MCF 10A (cell line): ENCODE data around the gene SDK2. TPM values are rescaled to one million over a fixed set of nuclear protein-coding genes. Genes with fewer than 3 reads are reported as not detected.
A peak's percentile ranks its signal among the peaks of the same experiment; 100 is the strongest.

Experiments
- BruUV-seq: library from RNA; stranded (reverse); fragments of 400-500 nt; replicated peaks from 2 replicates; lab custom pipeline; 2021; lab: Mats Ljungman, UMichigan
- CTCF ChIA-PET: fragments of 300-600 bp; sonication (Branson Sonifier 250); formaldehyde crosslinking; extraction: SDS; loops from one replicate; lab custom pipeline; 2021; ENCODE audit warnings: antibody characterized with exemption, inconsistent platforms; lab: Yijun Ruan, JAX
- POLR2A ChIA-PET: fragments of 300-600, 350-650 bp; sonication (Branson Sonifier 250); formaldehyde crosslinking; extraction: SDS; loops from one replicate; lab custom pipeline; 2020; ENCODE audit warnings: antibody characterized with exemption, inconsistent platforms; lab: Yijun Ruan, JAX
- DNase-seq: peaks from one replicate; pipeline ENCODE4 v3.0.0-alpha.2; 2018; ENCODE audit not compliant: unreplicated experiment
- H3K27ac Mint-ChIP-seq: one replicate; pipeline ENCODE4 v1.8.0; 2022; ENCODE audit warnings: mild to moderate bottlenecking, low read depth, mixed read lengths; ENCODE audit not compliant: unreplicated experiment
- H3K27me3 Mint-ChIP-seq: one replicate; pipeline ENCODE4 v1.8.0; 2022; ENCODE audit warnings: mixed read lengths; ENCODE audit not compliant: insufficient read depth, unreplicated experiment
- H3K36me3 Mint-ChIP-seq: one replicate; pipeline ENCODE4 v1.8.0; 2022; ENCODE audit warnings: mild to moderate bottlenecking, moderate library complexity, mixed read lengths; ENCODE audit not compliant: insufficient read depth, unreplicated experiment
- H3K4me1 Mint-ChIP-seq: one replicate; pipeline ENCODE4 v1.8.0; 2022; ENCODE audit warnings: mixed read lengths; ENCODE audit not compliant: insufficient read depth, unreplicated experiment
- H3K4me3 Mint-ChIP-seq: one replicate; pipeline ENCODE4 v1.8.0; 2022; ENCODE audit warnings: mild to moderate bottlenecking, moderate library complexity, mixed read lengths; ENCODE audit not compliant: unreplicated experiment
- H3K9me3 Mint-ChIP-seq: one replicate; pipeline ENCODE4 v1.8.0; 2022; ENCODE audit warnings: mixed read lengths; ENCODE audit not compliant: unreplicated experiment
- intact Hi-C: fragments of 100-400 bp; cut with micrococcal nuclease; formaldehyde crosslinking; loops from 2 replicates; pipeline ENCODE4 v1.14.1; 2022
- total RNA-seq: library from RNA; stranded (reverse); gene quantifications from 2 replicates; pipeline ENCODE4 v1.2.3, GENCODE V29; 2022
- TF ChIP-seq, protein P1 (sequence below): fragments of 200-600 bp; IDR thresholded peaks from one replicate; pipeline ENCODE4 v1.8.0; 2022; ENCODE audit warnings: antibody characterized with exemption, mild to moderate bottlenecking; ENCODE audit not compliant: unreplicated experiment

Gene SDK2
- total RNA-seq, 1 experiment from 2014 or later = not detected

DNA sequence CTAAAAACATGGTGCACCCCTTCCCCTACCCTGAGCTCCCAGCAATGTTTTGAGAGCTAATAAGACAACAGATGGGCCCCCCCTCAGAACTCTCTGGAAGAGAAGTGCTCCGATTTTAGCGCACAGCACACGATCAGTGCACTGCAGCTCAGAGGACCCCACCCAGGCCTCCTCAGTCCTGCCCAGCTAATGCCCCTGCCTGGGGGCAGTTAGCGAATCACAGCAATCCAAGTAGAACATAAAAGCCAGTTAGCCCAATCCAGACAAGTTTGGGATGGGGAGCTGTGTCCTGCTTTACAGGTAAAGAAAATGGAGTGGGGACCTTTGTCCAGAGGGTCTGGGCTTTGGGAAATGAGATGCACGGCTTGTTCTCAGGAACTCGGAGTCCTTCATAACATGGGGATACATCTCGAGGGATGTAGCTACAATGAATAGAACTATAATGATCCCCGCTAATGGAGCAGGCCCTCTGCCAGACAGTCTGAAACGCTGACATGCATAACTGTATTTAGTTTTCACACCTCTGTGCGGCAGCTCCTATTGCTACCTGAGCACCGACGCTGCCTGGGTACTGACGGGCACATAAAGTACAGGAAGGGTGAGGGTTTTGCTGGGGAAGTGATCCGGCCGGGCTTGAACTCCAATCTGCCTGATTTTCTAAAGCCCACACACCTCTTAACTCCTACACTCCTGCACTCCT is 302.7 kb downstream of the SDK2 start:
- POLR2A ChIA-PET = interaction anchor here (0.7 to 4.6 kb wide), 10 partner anchors 10 to 753 kb away, joined by 3 to 90 read pairs (median 4); partner anchors contain the start of gene CDC42EP4
- H3K4me3 Mint-ChIP-seq = no peak overlapping the region
- no peaks in the 10 kb centered on the region for H3K9me3 Mint-ChIP-seq
- TF ChIP-seq, protein P1, sequence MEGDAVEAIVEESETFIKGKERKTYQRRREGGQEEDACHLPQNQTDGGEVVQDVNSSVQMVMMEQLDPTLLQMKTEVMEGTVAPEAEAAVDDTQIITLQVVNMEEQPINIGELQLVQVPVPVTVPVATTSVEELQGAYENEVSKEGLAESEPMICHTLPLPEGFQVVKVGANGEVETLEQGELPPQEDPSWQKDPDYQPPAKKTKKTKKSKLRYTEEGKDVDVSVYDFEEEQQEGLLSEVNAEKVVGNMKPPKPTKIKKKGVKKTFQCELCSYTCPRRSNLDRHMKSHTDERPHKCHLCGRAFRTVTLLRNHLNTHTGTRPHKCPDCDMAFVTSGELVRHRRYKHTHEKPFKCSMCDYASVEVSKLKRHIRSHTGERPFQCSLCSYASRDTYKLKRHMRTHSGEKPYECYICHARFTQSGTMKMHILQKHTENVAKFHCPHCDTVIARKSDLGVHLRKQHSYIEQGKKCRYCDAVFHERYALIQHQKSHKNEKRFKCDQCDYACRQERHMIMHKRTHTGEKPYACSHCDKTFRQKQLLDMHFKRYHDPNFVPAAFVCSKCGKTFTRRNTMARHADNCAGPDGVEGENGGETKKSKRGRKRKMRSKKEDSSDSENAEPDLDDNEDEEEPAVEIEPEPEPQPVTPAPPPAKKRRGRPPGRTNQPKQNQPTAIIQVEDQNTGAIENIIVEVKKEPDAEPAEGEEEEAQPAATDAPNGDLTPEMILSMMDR = no peak
- DNase-seq = peak; percentile 49
- peak overlapping the region; percentile 54 for H3K27ac Mint-ChIP-seq
- no TSS peak for BruUV-seq
- CTCF ChIA-PET = interaction anchor here (0.7 to 1.7 kb wide), 8 partner anchors 8 to 109 kb away, joined by 3 to 6 read pairs (median 4); a partner anchor contains a TSS
- peaks cover 25% of the 10 kb centered on the region for H3K4me1 Mint-ChIP-seq
- intact Hi-C loops = loop anchor here (2.0 kb wide), 1 partner anchor 29 kb away; no protein-coding TSS in a partner anchor
- H3K36me3 Mint-ChIP-seq = peaks cover 6% of the 10 kb centered on the region
- no peaks in the 10 kb centered on the region for H3K27me3 Mint-ChIP-seq

DNA sequence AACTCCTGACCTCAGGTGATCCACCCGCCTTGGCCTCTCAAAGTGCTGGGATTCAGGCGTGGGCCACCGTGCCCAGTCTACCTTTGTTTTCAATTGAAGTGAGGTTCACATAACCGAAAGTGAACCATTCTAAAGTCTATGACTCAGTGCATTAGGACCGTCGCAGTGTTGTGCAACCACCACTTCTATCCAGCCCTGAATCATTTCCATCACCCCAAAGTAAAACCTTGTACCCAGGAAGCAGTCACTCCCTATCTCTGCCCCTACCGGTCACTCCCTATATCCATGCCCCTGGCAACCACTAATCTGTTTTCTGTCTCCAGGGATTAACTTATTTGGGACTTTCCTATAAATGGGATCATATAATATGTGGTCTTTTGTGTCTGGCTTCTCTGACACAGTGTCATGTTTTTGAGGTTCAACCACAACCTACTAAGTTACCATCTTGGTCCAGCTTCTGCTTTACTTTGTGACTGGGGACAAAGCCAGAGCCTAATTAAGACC is 304.1 kb downstream of the SDK2 start:
- CTCF ChIA-PET = interaction anchor here (0.6 to 1.5 kb wide), 6 partner anchors 9 to 101 kb away, joined by 3 to 5 read pairs (median 4); partner anchors contain the start of gene CDC42EP4
- no TSS peak for BruUV-seq
- intact Hi-C loops = loop anchor here (1.0 to 2.0 kb wide), 3 partner anchors 29 to 47 kb away; no protein-coding TSS in a partner anchor
- POLR2A ChIA-PET = interaction anchor here (0.7 to 4.6 kb wide), 5 partner anchors 20 to 108 kb away, joined by 3 to 90 read pairs (median 5); partner anchors contain the start of gene CDC42EP4
- peak overlapping the region; percentile 97 for H3K27ac Mint-ChIP-seq
- H3K9me3 Mint-ChIP-seq = no peaks in the 10 kb centered on the region
- peaks cover 6% of the 10 kb centered on the region for H3K36me3 Mint-ChIP-seq
- H3K27me3 Mint-ChIP-seq = no peaks in the 10 kb centered on the region
- peak overlapping the region; percentile 47 for H3K4me3 Mint-ChIP-seq
- TF ChIP-seq, protein P1 = peak; percentile 37
- peak; percentile 98 for DNase-seq
- peaks cover 33% of the 10 kb centered on the region for H3K4me1 Mint-ChIP-seq

DNA sequence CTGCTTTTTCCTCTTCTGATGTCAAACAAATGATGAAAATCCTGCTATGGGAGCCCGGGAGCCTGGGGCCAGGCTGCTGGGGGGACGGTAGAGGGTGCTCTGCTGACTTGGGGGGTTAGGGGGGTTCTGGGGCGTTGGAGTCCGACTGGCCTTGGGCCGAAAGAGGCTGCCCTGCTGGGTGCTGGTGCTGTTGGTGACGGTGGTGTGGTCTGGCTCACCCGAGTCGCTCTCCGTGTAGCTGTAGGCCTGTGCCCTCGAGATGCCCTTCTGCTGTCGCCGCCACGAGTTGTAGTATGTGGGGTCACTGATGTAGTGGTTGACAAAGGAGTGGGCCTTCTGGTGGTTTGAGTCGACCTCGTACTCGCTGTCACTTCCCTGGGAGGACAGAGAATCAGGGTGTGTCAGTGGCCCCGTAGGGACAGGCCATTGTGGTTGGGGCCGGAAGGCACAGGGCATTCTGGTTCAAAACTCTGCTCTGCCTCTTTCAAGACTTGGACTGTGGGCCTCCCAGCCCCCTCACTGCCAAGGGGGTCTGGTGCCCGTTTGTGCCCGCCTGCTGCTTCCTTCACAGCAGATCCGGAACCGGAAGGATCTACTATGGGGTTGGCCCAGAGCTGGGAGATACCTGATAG is 305.6 kb downstream of the SDK2 start:
- Mint-ChIP-seq H3K4me1 (peaks cover 38% of the 10 kb centered on the region), H3K4me3 (no peak overlapping the region), H3K9me3 (no peaks in the 10 kb centered on the region), H3K36me3 (peaks cover 6% of the 10 kb centered on the region), H3K27ac (no peak overlapping the region), H3K27me3 (no peaks in the 10 kb centered on the region)
- no TSS peak for BruUV-seq
- DNase-seq = no peak
- TF ChIP-seq, protein P1 = no peak
- intact Hi-C loops = no loop called here
- CTCF ChIA-PET = no interaction called here
- POLR2A ChIA-PET = interaction anchor here (1.0 to 6.5 kb wide), 4 partner anchors 19 to 106 kb away, joined by 3 to 102 read pairs (median 48); partner anchors contain the start of gene CDC42EP4
